GM19099 (cell line): ENCODE results near the gene MBNL1.

Source experiments
- POLR2A ChIP-seq: IDR thresholded peaks from 3 replicates; pipeline ENCODE4 v1.6.1; 2011; ENCODE audit warnings: low read depth; ENCODE audit not compliant: insufficient read length; ENCODE audit errors: extremely low read depth

The MBNL1 gene

DNA sequence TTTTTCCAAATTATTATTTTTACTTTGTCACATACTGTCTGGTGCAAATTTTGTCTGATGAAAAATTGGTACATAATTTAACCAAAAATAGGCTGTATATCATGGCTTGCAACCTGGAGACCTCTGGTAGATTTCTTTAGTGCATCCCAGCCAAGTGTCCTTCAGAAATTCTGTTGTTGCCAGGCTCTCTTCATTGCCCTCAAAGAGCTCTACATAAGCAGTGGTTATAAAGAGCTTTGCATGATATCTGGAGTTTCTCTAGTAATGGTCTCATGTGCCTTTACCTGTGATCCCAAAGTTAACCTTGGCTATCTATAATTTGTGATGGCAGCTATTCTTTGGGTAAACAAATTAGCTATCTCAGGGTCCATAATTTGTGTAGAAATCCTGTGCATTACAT lies 157.7 kb downstream of the MBNL1 start:
- no peak for TF ChIP-seq POLR2A

DNA sequence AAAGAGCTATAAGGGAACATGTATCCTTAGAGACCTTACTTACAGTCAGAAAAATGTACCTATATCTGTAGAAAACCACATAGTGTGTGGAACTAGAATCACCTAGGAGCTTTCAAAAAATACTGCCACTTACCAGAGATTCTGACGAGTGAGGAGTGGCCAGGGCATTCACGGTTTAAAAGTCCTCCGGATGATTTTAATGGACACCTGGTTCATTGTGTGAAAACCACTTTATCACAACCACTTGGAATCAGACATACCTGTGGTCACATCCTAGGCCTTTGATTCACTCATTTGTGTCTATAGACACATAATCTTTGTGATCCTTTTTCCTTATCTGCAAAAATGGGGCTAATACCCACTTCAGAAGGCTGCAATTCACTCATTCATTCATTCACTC lies 159.8 kb downstream of the MBNL1 start:
- TF ChIP-seq POLR2A: no peak

DNA sequence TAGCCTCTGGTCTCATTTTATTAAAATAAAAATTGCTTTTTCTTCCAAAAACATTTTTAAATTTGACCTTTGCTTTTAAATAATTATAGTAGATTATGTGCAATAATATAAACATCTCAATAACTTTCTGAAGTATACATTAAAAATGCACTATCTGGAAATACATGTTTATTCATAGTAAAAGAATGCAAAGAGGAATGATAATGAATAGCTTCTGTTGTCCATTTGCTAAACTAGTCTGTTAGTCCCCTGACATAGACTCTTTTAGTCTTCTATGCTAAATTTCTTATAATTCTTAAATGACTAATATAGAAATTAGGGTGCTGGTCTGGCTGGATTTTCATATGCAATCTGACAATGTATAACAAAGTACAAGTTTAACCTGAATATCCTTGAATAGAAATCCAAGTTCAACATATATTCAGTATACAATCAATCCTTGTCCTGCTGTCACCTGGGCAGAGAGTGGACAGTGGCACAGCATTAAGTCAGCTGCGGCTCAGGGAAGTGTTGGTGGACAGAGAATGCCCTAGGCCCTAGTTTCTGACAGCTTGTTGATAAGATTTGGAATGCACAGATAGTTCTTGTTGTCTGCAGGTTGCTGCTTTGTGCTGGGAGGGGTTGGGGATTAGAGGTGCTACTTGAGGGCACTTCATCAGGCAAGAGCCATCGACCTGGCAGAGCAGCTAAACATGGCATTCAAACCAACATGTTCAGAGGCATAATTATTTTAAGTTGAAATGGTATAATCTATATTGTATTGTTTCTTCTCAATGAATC lies 161.7 kb downstream of the MBNL1 start:
- TF ChIP-seq POLR2A: no peak

DNA sequence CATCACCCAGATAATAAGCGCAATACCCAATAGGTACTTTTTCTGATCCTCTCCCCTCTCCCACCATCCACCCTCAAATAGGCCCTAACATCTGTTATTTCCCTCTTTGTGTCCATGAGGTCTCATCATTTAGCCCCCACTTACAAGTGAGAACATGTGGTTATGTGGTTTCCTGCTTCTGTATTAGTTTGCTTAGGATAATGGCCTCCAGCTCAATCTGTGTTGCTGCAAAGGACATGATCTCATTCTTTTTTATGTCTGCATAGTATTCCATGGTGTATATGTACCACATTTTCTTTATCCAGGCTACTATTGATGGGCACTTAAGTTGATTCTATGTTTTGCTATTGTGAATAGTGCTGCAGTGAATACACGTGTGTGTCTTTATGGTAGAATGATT lies 165.4 kb downstream of the MBNL1 start:
- TF ChIP-seq POLR2A: no peak

DNA sequence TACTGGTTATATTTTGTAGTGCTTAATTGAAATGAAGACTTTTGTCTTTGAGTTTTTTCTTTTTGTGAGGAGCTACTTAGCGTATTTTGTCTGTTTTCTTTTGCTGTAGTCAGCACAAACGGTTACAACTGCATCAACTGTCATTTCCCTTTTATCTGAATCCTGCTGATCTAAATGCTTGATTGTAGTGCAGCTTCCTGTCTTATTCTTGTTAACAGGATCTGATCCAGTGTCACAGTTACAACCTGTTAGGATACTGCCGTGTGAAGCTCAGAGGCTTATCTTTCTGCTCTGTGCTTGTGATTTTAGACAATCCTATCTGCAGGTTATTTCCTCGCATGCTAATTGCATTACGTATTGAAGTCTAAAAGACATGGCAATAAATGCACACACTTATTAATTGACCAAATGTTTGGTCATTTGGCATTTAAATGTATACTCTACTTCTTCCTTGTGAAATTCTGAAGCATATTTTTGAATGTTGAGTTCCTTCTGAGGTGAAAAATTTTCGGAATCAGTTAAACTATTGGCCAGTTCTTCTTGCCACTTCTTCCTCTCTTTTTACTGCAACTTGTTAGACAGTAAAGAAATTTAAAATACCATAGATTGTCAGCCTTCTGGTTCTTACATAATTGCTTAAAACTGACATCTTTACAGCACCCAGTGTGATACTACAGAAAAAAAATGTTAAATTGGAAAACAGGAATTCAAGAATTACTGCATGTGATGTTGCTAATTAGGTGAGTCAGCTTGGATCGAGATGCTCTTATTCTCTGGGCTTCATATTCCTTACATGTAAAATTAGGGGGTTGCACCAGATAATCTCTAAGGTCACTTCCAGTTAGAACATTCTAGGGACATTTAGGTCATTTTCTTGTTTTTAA lies 168.2 kb downstream of the MBNL1 start:
- no peak for TF ChIP-seq POLR2A

DNA sequence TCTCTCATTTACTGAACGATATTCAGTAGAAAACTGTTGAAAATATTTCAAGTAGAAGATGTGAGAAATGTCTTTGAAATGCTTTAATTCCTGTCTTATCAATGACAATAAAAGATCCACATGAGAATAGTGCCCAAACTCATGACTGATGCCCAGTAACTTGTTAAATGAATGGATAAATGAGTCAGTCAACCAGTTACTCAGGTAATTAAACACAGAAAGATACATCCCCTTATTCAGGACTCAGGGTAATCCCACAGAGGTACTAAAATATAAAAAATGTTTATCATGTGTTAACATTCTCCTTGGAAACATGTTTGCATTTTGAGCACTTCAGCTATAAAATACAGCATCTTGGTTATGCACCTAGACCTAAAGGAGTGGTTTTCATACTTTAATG lies 169.5 kb downstream of the MBNL1 start:
- TF ChIP-seq POLR2A: no peak

DNA sequence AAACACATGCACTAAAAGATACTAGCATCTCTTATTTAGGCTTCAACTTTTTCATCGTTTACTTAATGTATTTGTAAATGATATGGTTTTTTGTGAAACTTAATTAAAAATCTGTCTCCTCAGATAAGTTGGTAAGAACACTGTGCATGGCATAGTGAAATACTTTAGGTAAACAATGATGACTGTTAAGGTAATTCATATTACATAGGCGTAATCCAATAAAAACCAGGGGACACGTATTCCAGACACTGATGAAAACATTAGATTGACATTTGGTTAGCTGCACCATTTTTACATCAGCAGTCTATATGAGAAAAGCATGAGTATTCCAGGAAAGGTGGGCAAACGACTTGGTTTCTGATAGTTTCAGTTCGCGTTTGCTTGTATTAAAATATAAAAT lies 170.0 kb downstream of the MBNL1 start:
- no peak for TF ChIP-seq POLR2A

DNA sequence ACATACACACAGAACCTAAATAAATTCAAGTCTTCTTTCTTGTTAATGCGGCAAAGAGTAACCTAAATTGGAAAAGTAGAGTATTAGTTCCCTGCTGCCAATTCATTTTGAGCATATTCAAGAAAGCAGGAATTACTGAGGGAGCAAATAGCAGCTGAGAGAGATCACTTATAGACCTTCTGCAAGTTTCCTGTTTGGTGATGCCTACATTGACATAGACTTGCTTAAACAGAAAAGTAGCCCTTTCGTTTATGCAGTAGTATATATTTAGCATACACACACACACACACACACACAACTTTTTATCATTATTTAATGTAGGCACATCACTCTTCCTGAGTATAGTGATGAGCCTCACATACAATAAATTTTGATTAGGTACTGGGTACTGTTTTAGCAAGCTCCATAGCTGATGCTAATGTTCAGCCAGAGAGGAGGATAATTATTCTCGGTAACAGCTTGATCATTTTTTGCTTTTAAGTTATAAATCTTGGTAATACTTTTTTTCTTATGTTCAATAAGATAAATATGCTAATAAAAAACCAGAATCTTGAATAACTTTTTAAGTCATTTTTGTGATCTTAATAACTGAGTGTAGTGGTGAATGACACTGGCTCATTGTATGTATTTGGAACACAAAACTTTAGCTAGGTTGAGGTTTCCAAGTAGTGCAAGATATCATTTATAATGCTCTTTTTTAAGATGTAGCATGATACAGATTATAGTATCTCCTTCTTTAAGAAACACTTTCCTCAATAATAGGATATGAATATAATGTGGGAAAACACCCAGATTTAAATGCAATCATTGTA lies 174.7 kb downstream of the MBNL1 start:
- no peak for TF ChIP-seq POLR2A

DNA sequence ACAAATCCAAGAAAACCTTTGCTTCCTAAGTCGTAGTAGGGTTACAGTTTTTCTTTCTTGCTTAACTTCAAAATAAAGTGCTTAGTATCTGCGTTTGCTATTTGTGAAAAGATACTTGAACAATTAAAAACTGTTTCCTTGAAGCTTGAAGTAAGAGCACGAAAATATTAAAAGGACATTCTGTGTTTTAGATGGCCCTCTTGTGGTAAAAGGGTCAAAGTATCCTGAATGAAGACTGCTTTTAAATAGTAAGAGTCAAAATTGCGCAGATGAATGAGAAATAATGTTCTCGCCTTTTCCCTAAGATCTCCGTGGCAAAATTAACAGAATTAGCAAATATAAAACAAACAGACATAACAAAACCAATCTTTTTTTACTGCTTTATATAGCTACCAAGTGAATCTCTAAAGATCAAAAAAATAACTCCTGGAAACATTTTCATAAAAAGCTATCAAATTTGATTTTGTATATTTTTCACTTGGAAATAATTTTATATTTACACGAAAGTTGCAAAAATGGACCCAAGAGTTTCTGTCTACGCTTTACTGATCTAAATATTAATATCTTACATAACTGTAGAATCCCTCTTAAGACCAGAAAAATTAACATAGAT lies 175.4 kb downstream of the MBNL1 start:
- no peak for TF ChIP-seq POLR2A

DNA sequence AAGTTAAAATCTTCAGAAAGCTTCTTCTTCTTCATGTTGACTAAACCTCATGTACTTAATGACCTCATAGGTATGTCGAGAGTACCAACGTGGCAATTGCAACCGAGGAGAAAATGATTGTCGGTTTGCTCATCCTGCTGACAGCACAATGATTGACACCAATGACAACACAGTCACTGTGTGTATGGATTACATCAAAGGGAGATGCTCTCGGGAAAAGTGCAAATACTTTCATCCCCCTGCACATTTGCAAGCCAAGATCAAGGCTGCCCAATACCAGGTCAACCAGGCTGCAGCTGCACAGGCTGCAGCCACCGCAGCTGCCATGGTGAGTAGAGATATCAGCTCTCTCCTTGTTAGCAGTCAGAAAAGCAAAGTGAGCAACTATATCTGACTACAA lies 176.5 kb downstream of the MBNL1 start:
- no peak for TF ChIP-seq POLR2A

DNA sequence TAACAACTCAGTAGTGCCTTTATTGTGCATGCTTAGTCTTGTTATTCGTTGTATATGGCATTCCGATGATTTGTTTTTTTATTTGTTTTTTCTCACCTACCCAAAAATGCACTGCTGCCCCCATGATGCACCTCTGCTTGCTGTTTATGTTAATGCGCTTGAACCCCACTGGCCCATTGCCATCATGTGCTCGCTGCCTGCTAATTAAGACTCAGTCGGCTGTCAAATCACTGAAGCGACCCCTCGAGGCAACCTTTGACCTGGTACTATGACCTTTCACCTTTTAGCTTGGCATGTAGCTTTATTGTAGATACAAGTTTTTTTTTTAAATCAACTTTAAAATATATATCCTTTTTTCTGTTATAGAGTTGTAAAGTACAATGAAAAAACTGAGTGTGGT lies 177.8 kb downstream of the MBNL1 start:
- TF ChIP-seq POLR2A: no peak

DNA sequence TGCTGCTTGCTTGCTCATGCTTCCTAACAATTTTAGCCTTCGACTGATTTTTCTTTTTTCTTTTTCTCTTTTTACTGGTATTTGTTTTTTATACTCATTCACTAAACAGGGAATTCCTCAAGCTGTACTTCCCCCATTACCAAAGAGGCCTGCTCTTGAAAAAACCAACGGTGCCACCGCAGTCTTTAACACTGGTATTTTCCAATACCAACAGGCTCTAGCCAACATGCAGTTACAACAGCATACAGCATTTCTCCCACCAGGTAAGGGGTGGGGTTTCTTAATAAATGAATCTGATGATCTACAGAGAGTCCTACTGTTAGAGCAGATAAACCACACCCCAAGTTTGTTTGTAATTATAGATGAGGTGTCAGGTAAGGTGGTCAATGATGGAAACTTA lies 178.8 kb downstream of the MBNL1 start:
- TF ChIP-seq POLR2A: no peak

DNA sequence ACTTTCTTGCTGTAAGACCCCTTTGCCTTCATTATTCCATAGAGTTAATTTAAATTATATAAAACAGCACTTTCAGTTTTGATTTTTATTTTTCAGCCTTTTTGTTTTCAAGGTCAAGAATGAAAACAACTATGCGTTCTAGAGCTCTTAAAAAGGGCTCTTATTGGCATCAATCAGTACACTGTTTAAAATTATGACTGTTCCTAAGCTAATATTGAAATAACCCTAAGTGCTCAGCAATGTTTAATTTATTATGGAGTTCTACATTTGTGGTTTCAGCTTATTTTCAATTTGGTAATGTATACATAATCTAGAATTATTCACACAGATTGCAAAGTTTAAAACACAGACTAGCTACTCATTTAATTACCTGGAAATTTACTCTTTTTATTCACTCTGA lies 179.4 kb downstream of the MBNL1 start:
- TF ChIP-seq POLR2A: no peak

DNA sequence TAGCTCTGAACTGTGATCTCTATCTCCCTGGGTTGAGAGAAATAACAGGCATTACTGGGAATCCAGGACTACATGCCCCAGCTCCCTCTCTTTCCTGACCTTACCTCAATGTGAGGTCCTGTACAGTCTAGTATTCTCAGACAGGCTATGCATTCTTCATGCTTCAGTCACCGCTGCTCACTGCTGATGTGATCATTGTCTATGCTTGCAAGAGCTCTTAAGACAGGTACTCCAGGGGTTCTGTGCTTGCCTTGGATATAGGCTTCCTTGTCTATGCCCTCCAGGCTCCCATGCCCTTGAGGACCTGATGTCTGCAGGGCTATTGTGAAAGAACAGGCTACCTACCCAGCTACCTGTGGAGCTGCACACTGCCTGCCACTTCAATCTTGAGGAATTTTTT lies 183.6 kb downstream of the MBNL1 start:
- no peak for TF ChIP-seq POLR2A
